HG02973 (cell line): ENCODE data around the gene GLRA2.
"Not testable (repeated sequence)": the region's sequence is repeated elsewhere in the genome, so short reads cannot be mapped to it uniquely, and the experiment has no call there.

Source experiments
- ATAC-seq: cut with Tn5 transposase; IDR thresholded peaks from one replicate; pipeline ENCODE4 v1.9.1; 2021; ENCODE audit warnings: moderate library complexity; ENCODE audit not compliant: unreplicated experiment

The GLRA2 gene

GRCh38 chrX:14590693-14591424 is 61.5 kb downstream of the GLRA2 start:
- ATAC-seq: no peak

DNA sequence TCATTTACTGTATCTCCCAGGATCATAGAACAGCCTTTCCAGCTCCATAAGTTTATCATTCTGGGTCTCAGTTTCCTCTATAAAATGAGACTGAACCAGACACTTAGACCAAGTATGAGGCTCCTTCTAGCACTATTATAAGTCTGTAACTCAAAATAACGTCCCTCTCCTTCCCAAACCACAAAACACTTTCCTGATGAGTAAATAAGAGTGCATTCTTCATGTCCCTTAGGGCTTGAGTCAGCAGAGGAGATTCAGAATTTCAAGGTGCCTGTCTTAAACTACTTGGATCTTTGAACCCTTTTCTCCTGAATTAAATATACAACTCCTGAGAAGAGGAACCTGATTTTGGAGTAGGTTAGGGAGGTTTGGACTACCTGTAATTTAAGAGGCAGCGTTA is 62.6 kb downstream of the GLRA2 start:
- ATAC-seq: no peak

- no peak for ATAC-seq
These were observed 65.2 kb downstream of the GLRA2 start for GRCh38 chrX:14594521-14594920.

- no peak for ATAC-seq
These were observed 69.0 kb downstream of the GLRA2 start for GRCh38 chrX:14598330-14598729.

- ATAC-seq: no peak
These were observed 78.2 kb downstream of the GLRA2 start for GRCh38 chrX:14607446-14607985.

DNA sequence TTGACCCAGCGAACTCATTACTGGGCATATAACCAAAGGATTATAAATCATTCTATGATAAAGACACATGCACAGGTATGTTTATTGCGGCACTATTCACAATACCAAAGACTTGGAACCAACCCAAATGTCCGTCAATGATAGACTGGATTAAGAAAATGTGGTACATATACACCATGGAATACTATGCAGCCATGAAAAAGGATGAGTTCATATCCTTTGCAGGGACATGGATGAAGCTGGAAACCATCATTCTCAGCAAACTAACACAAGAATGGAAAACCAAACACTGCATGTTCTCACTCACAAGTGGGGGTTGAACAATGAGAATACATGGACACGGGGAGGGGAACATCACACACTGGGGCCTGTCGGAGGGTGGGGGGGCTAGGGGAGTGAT is 83.1 kb downstream of the GLRA2 start:
- not testable (repeated sequence) for ATAC-seq

- ATAC-seq: no peak
These were observed 87.0 kb downstream of the GLRA2 start for GRCh38 chrX:14616301-14616700.

DNA sequence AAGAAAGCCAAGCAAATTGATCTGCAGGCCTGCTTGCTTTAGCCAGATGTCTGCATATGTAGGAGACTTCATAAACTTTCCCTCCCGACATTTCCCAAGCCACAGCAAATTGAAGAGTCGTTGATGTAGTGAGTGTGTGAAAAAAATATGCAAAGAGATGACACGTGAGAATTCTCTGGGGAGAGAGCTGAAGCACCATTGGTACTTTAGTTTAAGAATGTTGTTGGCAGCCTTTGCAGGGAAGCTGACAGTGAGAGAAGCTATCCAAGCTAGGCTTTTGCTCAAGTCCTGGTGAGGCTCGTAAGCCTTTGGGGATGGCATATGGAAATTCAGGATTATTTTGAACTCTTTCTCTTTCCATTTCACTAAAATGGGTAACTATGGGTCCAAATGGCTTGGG is 87.5 kb downstream of the GLRA2 start:
- ATAC-seq: no peak

GRCh38 chrX:14618177-14618965 is 89.0 kb downstream of the GLRA2 start:
- ATAC-seq: no peak

DNA sequence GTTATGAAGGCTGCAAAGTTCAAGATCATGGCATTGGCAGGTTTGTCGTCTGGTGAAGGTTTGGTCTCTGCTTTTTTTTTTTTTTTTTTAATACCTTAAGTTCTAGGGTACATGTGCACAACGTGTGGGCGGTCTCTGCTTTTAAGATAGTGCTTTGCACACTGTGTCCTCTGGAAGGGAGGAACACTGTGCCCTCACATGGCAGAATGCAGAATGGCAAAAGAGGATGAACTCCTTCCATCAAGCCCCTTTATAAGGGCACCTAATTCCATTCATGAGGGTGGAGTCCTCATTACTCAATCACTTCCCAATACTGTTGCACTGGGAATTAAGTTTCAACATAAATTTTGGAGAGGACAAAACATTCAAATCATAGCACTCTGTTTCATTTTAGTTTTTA is 101.4 kb downstream of the GLRA2 start:
- no peak for ATAC-seq

DNA sequence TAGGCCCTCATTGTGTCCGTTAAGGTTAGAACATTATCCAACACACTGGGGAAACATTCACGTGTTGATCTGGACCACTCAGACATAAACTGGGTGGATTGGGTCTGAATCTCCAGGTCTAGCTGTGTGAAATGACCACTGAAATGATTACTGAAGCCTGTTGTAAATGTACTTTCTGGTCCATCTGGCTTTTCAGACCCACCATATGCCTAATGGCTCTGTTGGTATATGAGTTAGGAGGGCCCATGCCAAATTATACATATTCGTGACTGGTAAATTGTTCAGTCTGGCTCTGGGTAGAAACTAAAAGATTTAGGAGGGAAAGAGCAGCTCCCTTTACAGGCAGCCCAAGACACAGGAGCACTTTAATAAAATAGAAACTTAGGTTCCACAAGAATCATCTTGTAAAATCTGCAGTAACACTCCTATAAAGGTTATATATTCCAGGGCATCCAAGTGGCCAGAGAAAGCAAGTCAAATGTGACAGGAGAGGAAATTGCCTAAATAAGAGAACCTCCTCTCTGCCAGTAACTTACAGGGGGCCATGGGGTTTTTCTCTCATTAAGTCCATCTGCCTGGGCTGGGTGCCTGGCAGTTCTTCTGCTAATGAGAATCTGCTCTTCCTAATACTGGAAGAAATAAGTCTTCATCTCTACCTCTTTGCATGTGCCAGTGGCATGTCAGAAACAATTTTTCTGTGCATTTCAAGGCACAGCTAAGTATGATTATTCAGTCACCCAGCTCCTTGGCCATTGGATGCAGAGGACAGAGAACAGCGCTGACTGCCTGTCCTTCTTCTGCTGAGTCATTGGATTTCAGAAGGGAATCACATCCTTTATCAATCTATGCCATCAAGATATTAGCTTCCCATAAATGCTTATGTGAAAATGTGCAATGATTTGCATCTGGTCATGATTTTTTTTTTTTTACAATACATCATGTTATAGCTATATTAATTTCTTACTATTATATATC is 112.6 kb downstream of the GLRA2 start:
- no peak for ATAC-seq

- no peak for ATAC-seq
These were observed 131.6 kb downstream of the GLRA2 start for GRCh38 chrX:14660970-14661369.

DNA sequence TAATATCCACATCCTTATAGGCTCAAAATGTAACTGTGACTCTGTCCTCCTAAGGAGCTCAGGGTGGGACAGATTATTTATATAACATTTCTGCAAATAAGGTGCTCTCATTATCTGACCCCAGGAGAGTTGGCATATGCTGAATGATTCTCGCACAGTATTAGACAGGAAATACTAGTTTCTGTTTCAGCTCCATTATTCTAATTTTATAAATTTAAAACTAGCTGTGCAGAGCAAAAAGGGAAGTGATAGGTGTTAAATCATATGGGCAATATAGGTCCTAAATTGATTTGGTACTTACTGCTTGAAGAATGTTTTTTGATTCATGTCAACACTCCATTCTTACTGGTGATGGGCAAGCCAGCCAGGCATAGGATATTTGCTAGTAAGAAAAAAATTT is 141.5 kb downstream of the GLRA2 start:
- peak; percentile 57 for ATAC-seq

DNA sequence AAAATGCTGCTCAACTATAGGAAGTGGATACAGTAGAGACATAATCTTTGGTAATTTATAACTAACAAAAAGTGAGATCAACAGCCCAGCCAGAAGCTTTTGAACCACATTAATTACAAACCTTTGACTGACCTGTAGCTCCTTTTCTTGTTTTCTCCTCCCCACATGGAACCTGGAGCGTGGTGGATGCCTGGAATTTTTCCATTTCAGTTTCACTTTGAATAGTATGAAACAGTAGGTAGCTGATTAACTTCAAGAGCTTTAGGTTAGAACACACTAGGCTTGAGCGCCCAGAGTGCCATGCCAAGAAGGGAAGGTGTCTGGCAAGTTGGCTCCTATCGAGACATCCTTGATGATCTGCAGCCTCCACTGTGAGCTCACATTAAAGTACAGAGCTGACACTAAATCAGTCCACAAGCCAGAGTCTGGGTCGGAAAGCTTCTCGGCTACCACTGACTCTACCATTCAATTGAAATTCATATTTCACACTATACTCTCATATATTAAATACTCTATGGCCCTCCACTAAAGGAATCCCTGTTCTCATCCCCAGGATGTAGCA is 143.4 kb downstream of the GLRA2 start:
- no peak for ATAC-seq

DNA sequence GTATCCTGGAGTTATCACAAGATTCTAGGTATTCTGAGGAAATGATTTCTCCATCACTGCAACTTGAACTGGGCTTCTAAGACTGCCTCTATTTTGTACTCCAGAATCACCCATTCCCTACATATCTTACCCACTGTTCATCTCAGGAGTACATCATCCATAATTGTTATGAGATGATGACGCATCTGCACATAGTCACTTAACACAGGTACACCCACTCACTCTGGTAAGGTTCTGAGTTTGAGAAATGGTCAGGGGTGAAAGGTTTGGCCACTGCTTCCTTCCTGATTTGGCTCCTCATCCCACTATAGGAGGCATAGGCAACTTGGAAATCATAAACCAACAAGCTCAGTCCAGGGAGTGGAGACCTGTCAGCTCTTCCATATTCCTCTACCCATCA is 143.9 kb downstream of the GLRA2 start:
- ATAC-seq: no peak

DNA sequence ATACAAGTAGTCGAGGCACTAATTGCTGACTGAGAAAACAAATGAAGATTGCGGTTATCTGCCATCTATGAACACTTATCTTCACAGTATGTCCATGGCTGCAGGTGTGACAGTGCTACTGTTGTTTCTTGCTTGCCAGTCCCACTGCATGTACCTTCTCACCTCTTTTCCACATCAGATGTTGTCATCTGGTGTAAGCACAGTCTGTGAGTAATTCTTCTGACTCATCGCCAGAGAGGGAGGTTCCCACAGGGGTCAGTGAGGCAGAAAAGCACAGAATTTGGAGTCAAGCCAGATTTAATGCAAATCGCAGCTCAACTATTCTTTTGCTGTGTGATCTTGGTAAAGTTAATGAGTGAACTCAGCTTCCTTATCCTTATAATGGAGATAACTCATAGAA is 144.4 kb downstream of the GLRA2 start:
- ATAC-seq: peak; percentile 93

- no peak for ATAC-seq
These were observed 146.2 kb downstream of the GLRA2 start for GRCh38 chrX:14675500-14675899.

- ATAC-seq: no peak
These were observed 147.1 kb downstream of the GLRA2 start for GRCh38 chrX:14676431-14676830.

- ATAC-seq: not testable (repeated sequence)
These were observed 159.0 kb downstream of the GLRA2 start for GRCh38 chrX:14688331-14688730.

- no peak for ATAC-seq
These were observed 161.2 kb downstream of the GLRA2 start for GRCh38 chrX:14690553-14690952.

DNA sequence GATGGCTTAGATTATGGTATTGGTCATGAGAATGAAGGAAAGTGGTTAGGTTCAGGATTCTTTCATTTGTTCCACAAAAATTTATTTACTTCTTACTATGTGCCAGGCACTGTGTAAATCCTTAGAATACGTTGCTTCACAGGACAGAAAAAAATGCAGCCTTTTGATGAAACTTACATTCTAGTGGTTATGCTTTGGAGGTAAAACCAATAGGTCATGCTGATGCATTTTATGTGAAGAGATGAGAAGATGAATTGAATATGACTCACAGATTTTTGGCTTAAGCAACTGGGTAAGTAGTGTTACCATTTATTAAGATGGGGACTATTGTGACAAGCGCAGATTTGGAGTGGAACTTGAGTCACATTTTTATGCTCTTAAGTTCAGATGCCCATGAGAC is 165.3 kb downstream of the GLRA2 start:
- no peak for ATAC-seq
